ENCODE measurements around the gene H1-8.

Gene H1-8

GRCh38 chr3:129592381-129593131, 49.6 kb downstream of the H1-8 start:
- no peak overlapping the region for H3K27ac ChIP-seq
- H3K36me3 ChIP-seq: no peaks in the 10 kb centered on the region
- TF ChIP-seq CTCF (IDR thresholded peaks at IDR 0.05): no peak
- peaks cover 29% of the 10 kb centered on the region for H3K27me3 ChIP-seq
- H3K4me1 ChIP-seq (ENCODE audit: control insufficient read depth in 1 of 2, insufficient read depth in 1 of 2, low read depth in 1 of 2, low read length in 1 of 2): peaks cover 31% of the 10 kb centered on the region in 2 experiments
- H3K4me3 ChIP-seq (ENCODE audit: low read depth in 1 of 2, low read length in 1 of 2): peak overlapping the region; percentile 50 to 53
- H3K9me3 ChIP-seq: no peaks in the 10 kb centered on the region

- no peak overlapping the region for H3K27ac ChIP-seq
- H3K9me3 ChIP-seq: no peaks in the 10 kb centered on the region
- H3K4me3 ChIP-seq (ENCODE audit: low read depth in 1 of 2, low read length in 1 of 2): peak overlapping the region; percentile 50 to 53
- H3K4me1 ChIP-seq (ENCODE audit: control insufficient read depth in 1 of 2, insufficient read depth in 1 of 2, low read depth in 1 of 2, low read length in 1 of 2): peaks cover 31% of the 10 kb centered on the region in 2 experiments
- H3K36me3 ChIP-seq: no peaks in the 10 kb centered on the region
- no peak for TF ChIP-seq CTCF (IDR thresholded peaks at IDR 0.05)
- peaks cover 35% of the 10 kb centered on the region for H3K27me3 ChIP-seq
Measured at GRCh38 chr3:129593230-129593594, 50.2 kb downstream of the H1-8 start.

- peaks cover 31% of the 10 kb centered on the region in 2 experiments for H3K4me1 ChIP-seq (ENCODE audit: control insufficient read depth in 1 of 2, insufficient read depth in 1 of 2, low read depth in 1 of 2, low read length in 1 of 2)
- no peaks in the 10 kb centered on the region for H3K9me3 ChIP-seq
- peaks cover 35% of the 10 kb centered on the region for H3K27me3 ChIP-seq
- H3K36me3 ChIP-seq: no peaks in the 10 kb centered on the region
- H3K27ac ChIP-seq: no peak overlapping the region
- peak overlapping the region; percentile 50 to 53 for H3K4me3 ChIP-seq (ENCODE audit: low read depth in 1 of 2, low read length in 1 of 2)
- TF ChIP-seq CTCF (IDR thresholded peaks at IDR 0.05): no peak
Measured at GRCh38 chr3:129593595-129594339, 50.8 kb downstream of the H1-8 start.

- peaks cover 32 to 33% of the 10 kb centered on the region in 2 experiments for H3K4me1 ChIP-seq (ENCODE audit: control insufficient read depth in 1 of 2, insufficient read depth in 1 of 2, low read depth in 1 of 2, low read length in 1 of 2)
- H3K4me3 ChIP-seq (ENCODE audit: low read depth in 1 of 2, low read length in 1 of 2): no peak overlapping the region
- peaks cover 35% of the 10 kb centered on the region for H3K27me3 ChIP-seq
- H3K27ac ChIP-seq: no peak overlapping the region
- H3K36me3 ChIP-seq: no peaks in the 10 kb centered on the region
- H3K9me3 ChIP-seq: no peaks in the 10 kb centered on the region
- no peak for TF ChIP-seq CTCF (IDR thresholded peaks at IDR 0.05)
Measured at GRCh38 chr3:129594409-129594808, 51.4 kb downstream of the H1-8 start.

- H3K27me3 ChIP-seq: peaks cover 35% of the 10 kb centered on the region
- TF ChIP-seq CTCF (IDR thresholded peaks at IDR 0.05): no peak
- H3K4me3 ChIP-seq (ENCODE audit: low read depth in 1 of 2, low read length in 1 of 2): no peak overlapping the region
- H3K36me3 ChIP-seq: no peaks in the 10 kb centered on the region
- no peak overlapping the region for H3K27ac ChIP-seq
- peaks cover 37 to 38% of the 10 kb centered on the region in 2 experiments for H3K4me1 ChIP-seq (ENCODE audit: control insufficient read depth in 1 of 2, insufficient read depth in 1 of 2, low read depth in 1 of 2, low read length in 1 of 2)
- no peaks in the 10 kb centered on the region for H3K9me3 ChIP-seq
Measured at GRCh38 chr3:129594907-129595390, 52.0 kb downstream of the H1-8 start.
